ENCODE data around the gene ADAM17. TPM values are rescaled to one million over a fixed set of nuclear protein-coding genes. Genes with fewer than 3 reads are reported as not detected.

Gene ADAM17
- polyA plus RNA-seq, 3 donors: 30.2 to 34.8 (median 30.9) TPM

GRCh38 chr2:9472511-9472910 is 83.1 kb downstream of the ADAM17 start:
- no peak overlapping the region for H2AFZ ChIP-seq (ENCODE audit: insufficient read depth, low read depth, low read length, poor library complexity, severe bottlenecking)
- DNase-seq: no peak
- H3K4me1 ChIP-seq (ENCODE audit: control insufficient read depth in 1 of 2, insufficient read depth in 2 of 2, low read length in 2 of 2): peaks cover 22 to 34% of the 10 kb centered on the region in 2 donors
- WGBS (ENCODE audit: insufficient coverage): 96% methylated on average over 7 of the region's 9 CpGs
- no peak overlapping the region for H3K9ac ChIP-seq (ENCODE audit: insufficient read depth, low read length, poor library complexity, severe bottlenecking)
- H3K36me3 ChIP-seq (replicated peaks in 1 of 2; ENCODE audit: control insufficient read depth in 1 of 2, insufficient read depth in 2 of 2, low read length in 2 of 2): peaks cover 23 to 39% of the 10 kb centered on the region in 2 donors
- no peak overlapping the region for H3K4me3 Mint-ChIP-seq
- peaks cover 24% of the 10 kb centered on the region for H3K4me1 Mint-ChIP-seq
- peaks cover 31 to 52% of the 10 kb centered on the region in 2 donors for H3K36me3 Mint-ChIP-seq
- TF ChIP-seq CTCF (IDR thresholded peaks at IDR 0.05): no peak
- no peak overlapping the region for H3K4me2 ChIP-seq (replicated peaks; ENCODE audit: extremely low read depth, low read length, poor library complexity, severe bottlenecking)
- H3K9me3 Mint-ChIP-seq: no peaks in the 10 kb centered on the region
- no peaks in the 10 kb centered on the region for H3K27me3 ChIP-seq (ENCODE audit: control insufficient read depth in 2 of 2, insufficient read depth in 2 of 2, low read length in 2 of 2)
- intact Hi-C loops (cut with micrococcal nuclease): no loop called here
- H4K20me1 ChIP-seq (ENCODE audit: insufficient read depth, low read length): peaks cover 14% of the 10 kb centered on the region
- no peaks in the 10 kb centered on the region for H3K9me3 ChIP-seq (replicated peaks in 1 of 2; ENCODE audit: control insufficient read depth in 1 of 2, insufficient read depth in 1 of 2, low read length in 2 of 2)
- H3K79me2 ChIP-seq (ENCODE audit: insufficient read depth, low read length): peaks cover 21% of the 10 kb centered on the region
- no peak overlapping the region for H3K27ac ChIP-seq (ENCODE audit: low read depth in 1 of 2, low read length in 2 of 2)
- H3K4me3 ChIP-seq (replicated peaks in 1 of 3; ENCODE audit: low read depth in 2 of 3, low read length in 3 of 3): no peak overlapping the region
- peak overlapping the region in 1 of 7 donors; percentile 41 for H3K27ac Mint-ChIP-seq
- peaks cover 0 to 2% (median 0%) of the 10 kb centered on the region in 3 donors for H3K27me3 Mint-ChIP-seq (ENCODE audit: low read depth in 3 of 3)

GRCh38 chr2:9471206-9471605 is 84.4 kb downstream of the ADAM17 start:
- peaks cover 6% of the 10 kb centered on the region for H4K20me1 ChIP-seq (ENCODE audit: insufficient read depth, low read length)
- no peaks in the 10 kb centered on the region for H3K27me3 ChIP-seq (ENCODE audit: control insufficient read depth in 2 of 2, insufficient read depth in 2 of 2, low read length in 2 of 2)
- no peak overlapping the region for H3K4me3 ChIP-seq (replicated peaks in 1 of 3; ENCODE audit: low read depth in 2 of 3, low read length in 3 of 3)
- no peaks in the 10 kb centered on the region for H3K9me3 ChIP-seq (replicated peaks in 1 of 2; ENCODE audit: control insufficient read depth in 1 of 2, insufficient read depth in 1 of 2, low read length in 2 of 2)
- H3K4me2 ChIP-seq (replicated peaks; ENCODE audit: extremely low read depth, low read length, poor library complexity, severe bottlenecking): no peak overlapping the region
- no peak for TF ChIP-seq CTCF (IDR thresholded peaks at IDR 0.05)
- H3K9ac ChIP-seq (ENCODE audit: insufficient read depth, low read length, poor library complexity, severe bottlenecking): no peak overlapping the region
- peaks cover 22 to 29% of the 10 kb centered on the region in 2 donors for H3K4me1 ChIP-seq (ENCODE audit: control insufficient read depth in 1 of 2, insufficient read depth in 2 of 2, low read length in 2 of 2)
- H3K79me2 ChIP-seq (ENCODE audit: insufficient read depth, low read length): peaks cover 15% of the 10 kb centered on the region
- intact Hi-C loops (cut with micrococcal nuclease): no loop called here
- H3K27me3 Mint-ChIP-seq (ENCODE audit: low read depth in 3 of 3): peaks cover 0 to 2% (median 0%) of the 10 kb centered on the region in 3 donors
- no peak overlapping the region for H2AFZ ChIP-seq (ENCODE audit: insufficient read depth, low read depth, low read length, poor library complexity, severe bottlenecking)
- H3K4me3 Mint-ChIP-seq: no peak overlapping the region
- H3K4me1 Mint-ChIP-seq: peaks cover 19% of the 10 kb centered on the region
- peaks cover 23 to 37% of the 10 kb centered on the region in 2 donors for H3K36me3 ChIP-seq (replicated peaks in 1 of 2; ENCODE audit: control insufficient read depth in 1 of 2, insufficient read depth in 2 of 2, low read length in 2 of 2)
- peaks cover 34 to 54% of the 10 kb centered on the region in 2 donors for H3K36me3 Mint-ChIP-seq
- WGBS (ENCODE audit: insufficient coverage): no CpG with 5 or more reads among the region's 5 CpGs
- no peak overlapping the region for H3K27ac ChIP-seq (ENCODE audit: low read depth in 1 of 2, low read length in 2 of 2)
- DNase-seq: no peak
- H3K27ac Mint-ChIP-seq: no peak overlapping the region
- no peaks in the 10 kb centered on the region for H3K9me3 Mint-ChIP-seq
